ENCODE measurements around the gene IGFL4.

The IGFL4 gene

GRCh38 chr19:46014534-46014933 is 26.3 kb downstream of the IGFL4 start:
- Histone ChIP-seq H3K4me3 (ENCODE audit: low read depth, low read length) (no peak overlapping the region), H3K36me3 (ENCODE audit: control insufficient read depth in 2 of 2, insufficient read depth in 1 of 2, low read length in 2 of 2) (peaks cover 0 to 4% of the 10 kb centered on the region in 2 experiments; a peak in 1 of 3 replicates), H3K27ac (ENCODE audit: extremely low read depth, low read depth, low read length) (no peak overlapping the region), H3K9me3 (ENCODE audit: control insufficient read depth, insufficient read depth, low read depth, low read length) (no peaks in the 10 kb centered on the region), H3K4me1 (ENCODE audit: control insufficient read depth, insufficient read depth, low read length) (no peaks in the 10 kb centered on the region)
- ChIA-PET POLR2A (interaction anchor here (1.2 kb wide), 1 partner anchor 15 kb away, joined by 3 read pairs; no protein-coding TSS in a partner anchor), CTCF (no interaction called here)
- TF ChIP-seq ZNF626 (tag by site-specific recombination; IDR thresholded peaks at IDR 0.05) (no peak), ZNF776 (tag by site-specific recombination; IDR thresholded peaks at IDR 0.05; ENCODE audit: borderline replicate concordance) (no peak), ZNF521 (tag by site-specific recombination; IDR thresholded peaks at IDR 0.05) (no peak), ZNF518A (tag by site-specific recombination; conservative IDR thresholded peaks at IDR 0.05; ENCODE audit: low read depth) (no peak), ZNF391 (tag by site-specific recombination; IDR thresholded peaks at IDR 0.05; ENCODE audit: borderline replicate concordance, low read depth) (no peak), MZF1 (tag by site-specific recombination; IDR thresholded peaks at IDR 0.05; ENCODE audit: borderline replicate concordance) (no peak), HOXC10 (CRISPR knock-in tag; IDR thresholded peaks at IDR 0.05) (no peak), ZNF514 (tag by site-specific recombination; IDR thresholded peaks at IDR 0.05) (no peak), ZBTB20 (tag by site-specific recombination; IDR thresholded peaks at IDR 0.05) (no peak), OSR2 (tag by site-specific recombination; IDR thresholded peaks at IDR 0.05) (no peak), ZNF830 (tag by site-specific recombination; IDR thresholded peaks at IDR 0.05; ENCODE audit: low read depth) (no peak), ZNF658 (tag by site-specific recombination; IDR thresholded peaks at IDR 0.05) (no peak), ZNF112 (tag by site-specific recombination; IDR thresholded peaks at IDR 0.05) (no peak), RBAK (tag by site-specific recombination; IDR thresholded peaks at IDR 0.05) (no peak), HIC1 (tag by site-specific recombination; IDR thresholded peaks at IDR 0.05) (no peak), YY2 (tag by site-specific recombination; IDR thresholded peaks at IDR 0.05) (no peak), ZNF335 (tag by site-specific recombination; conservative IDR thresholded peaks at IDR 0.05) (no peak)
